GM06990 (cell line): ENCODE results near the gene WHAMM.
"Not testable (repeated sequence)": the region's sequence is repeated elsewhere in the genome, so short reads cannot be mapped to it uniquely, and the experiment has no call there.

Experiments
- DNase-seq: peaks from one replicate; pipeline ENCODE4 v3.0.0-alpha.2; 2011; ENCODE audit not compliant: insufficient read length; ENCODE audit errors: extremely low read depth
- H3K27me3 ChIP-seq: replicated peaks from 2 replicates; pipeline ENCODE4 v1.6.0; 2011; ENCODE audit warnings: low read length; ENCODE audit not compliant: control insufficient read depth, insufficient read depth
- H3K36me3 ChIP-seq: 2 replicates; pipeline ENCODE4 v1.5.1; 2011; ENCODE audit warnings: low read length; ENCODE audit not compliant: control insufficient read depth, insufficient read depth
- H3K4me3 ChIP-seq: replicated peaks from 2 replicates; pipeline ENCODE4 v1.5.1; 2011; ENCODE audit warnings: low read depth, mild to moderate bottlenecking, control low read depth, low read length
- TF ChIP-seq, protein P1 (sequence below): IDR thresholded peaks from 2 replicates; pipeline ENCODE4 v1.5.1; 2011; ENCODE audit warnings: low read length, control low read depth, mild to moderate bottlenecking, inconsistent platforms; ENCODE audit not compliant: insufficient read depth, poor library complexity, severe bottlenecking

WHAMM gene

GRCh38 chr15:82862886-82863285, 53.5 kb downstream of the WHAMM start:
- H3K36me3 ChIP-seq, result no peaks in the 10 kb centered on the region
- no peak overlapping the region for H3K4me3 ChIP-seq
- no peak for DNase-seq

DNA sequence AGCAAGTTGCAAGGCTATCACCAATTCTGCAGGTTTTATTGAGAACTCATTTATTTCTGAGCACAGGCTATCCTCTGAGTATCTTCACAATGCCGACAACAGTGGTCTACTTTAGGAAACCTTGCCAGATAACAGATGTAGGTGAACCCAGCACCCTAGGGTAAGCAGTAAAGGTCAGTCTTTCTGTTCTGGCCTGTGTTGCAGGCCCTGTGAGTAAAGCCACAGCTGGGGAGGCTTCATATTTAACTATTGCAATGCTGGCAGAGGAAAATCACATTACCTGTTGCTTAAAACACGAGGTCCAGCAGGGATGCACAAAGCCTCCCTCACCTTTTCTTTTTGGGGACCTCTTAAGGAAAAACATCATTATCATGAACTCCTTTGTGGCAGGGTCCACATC, 55.5 kb downstream of the WHAMM start:
- Histone ChIP-seq H3K27me3 (no peaks in the 10 kb centered on the region), H3K4me3 (no peak overlapping the region), H3K36me3 (no peaks in the 10 kb centered on the region)
- TF ChIP-seq, protein P1, sequence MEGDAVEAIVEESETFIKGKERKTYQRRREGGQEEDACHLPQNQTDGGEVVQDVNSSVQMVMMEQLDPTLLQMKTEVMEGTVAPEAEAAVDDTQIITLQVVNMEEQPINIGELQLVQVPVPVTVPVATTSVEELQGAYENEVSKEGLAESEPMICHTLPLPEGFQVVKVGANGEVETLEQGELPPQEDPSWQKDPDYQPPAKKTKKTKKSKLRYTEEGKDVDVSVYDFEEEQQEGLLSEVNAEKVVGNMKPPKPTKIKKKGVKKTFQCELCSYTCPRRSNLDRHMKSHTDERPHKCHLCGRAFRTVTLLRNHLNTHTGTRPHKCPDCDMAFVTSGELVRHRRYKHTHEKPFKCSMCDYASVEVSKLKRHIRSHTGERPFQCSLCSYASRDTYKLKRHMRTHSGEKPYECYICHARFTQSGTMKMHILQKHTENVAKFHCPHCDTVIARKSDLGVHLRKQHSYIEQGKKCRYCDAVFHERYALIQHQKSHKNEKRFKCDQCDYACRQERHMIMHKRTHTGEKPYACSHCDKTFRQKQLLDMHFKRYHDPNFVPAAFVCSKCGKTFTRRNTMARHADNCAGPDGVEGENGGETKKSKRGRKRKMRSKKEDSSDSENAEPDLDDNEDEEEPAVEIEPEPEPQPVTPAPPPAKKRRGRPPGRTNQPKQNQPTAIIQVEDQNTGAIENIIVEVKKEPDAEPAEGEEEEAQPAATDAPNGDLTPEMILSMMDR, result no peak
- DNase-seq, result no peak

More at GRCh38 chr15:82862886-82863285, 53.5 kb downstream of the WHAMM start:
- TF ChIP-seq, protein P1, result no peak
- no peaks in the 10 kb centered on the region for H3K27me3 ChIP-seq

DNA sequence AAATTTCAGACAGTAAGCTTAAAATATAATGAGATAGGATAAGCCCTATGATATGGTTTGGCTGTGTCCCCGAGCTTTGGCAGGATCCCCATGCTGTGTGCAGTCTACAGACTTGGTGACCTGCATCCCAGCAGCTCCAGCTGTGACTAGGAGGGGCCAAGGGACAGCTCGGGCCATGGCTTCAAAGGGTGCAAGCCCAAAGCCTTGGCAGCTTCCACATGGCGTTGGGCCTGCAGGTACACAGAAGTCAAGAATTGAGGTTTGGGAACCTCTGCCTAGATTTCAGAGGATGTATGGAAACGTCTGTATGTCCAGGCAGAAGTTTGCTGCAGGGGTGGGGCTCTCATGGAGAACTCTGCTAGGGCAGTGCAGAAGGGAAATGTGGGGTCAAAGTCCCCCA, 56.2 kb downstream of the WHAMM start:
- H3K36me3 ChIP-seq, H3K27me3 ChIP-seq, H3K4me3 ChIP-seq, DNase-seq: not testable (repeated sequence)

DNA sequence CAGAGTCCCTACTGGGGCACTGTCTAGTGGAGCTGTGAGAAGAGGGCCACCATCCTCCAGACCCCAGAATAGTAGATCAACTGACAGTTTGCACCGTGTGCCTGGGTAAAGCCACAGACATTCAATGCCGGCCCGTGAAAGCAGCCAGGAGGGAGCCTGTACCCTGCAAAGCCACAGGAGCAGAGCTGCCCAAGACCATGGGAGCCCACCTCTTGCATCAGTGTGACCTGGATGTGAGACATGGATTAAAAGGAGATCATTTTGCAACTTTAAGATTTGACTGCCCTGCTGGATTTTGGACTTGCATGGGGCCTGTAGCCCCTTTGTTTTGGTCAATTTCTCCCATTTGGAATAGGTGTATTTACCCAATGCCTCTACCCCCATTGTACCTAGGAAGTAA, 56.6 kb downstream of the WHAMM start:
- DNase-seq, H3K27me3 ChIP-seq, H3K36me3 ChIP-seq: not testable (repeated sequence)

GRCh38 chr15:82870727-82871320, 61.4 kb downstream of the WHAMM start:
- Histone ChIP-seq H3K27me3 (no peaks in the 10 kb centered on the region), H3K36me3 (no peaks in the 10 kb centered on the region), H3K4me3 (no peak overlapping the region)
- DNase-seq, result no peak
- TF ChIP-seq, protein P1, result no peak

More for the DNA sequence above, 56.6 kb downstream of the WHAMM start:
- H3K4me3 ChIP-seq, result not testable (repeated sequence)

DNA sequence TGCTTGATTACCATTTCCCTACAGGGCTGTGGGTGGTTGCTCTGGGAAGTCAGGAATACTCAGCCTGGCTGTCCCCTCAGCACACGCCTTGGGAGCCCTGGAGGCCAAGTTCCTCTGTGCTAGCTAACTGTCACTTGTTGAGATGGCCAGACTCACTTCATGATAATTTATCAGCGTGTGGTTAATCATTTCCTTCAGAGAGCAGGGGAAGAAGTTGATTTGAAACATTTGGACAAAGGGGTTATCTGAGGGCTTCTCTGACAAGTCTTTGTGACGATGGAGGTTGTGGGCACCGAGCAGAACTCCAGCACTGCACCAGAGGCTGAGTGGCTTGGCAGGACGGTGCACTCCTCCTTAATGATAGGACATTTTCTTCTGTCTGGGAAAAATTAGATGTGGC, 61.9 kb downstream of the WHAMM start:
- Histone ChIP-seq H3K27me3 (no peaks in the 10 kb centered on the region), H3K36me3 (no peaks in the 10 kb centered on the region), H3K4me3 (no peak overlapping the region)
- TF ChIP-seq, protein P1, result no peak
- no peak for DNase-seq

GRCh38 chr15:82871832-82872484, 62.5 kb downstream of the WHAMM start:
- Histone ChIP-seq H3K27me3 (no peaks in the 10 kb centered on the region), H3K4me3 (no peak overlapping the region), H3K36me3 (no peaks in the 10 kb centered on the region)
- TF ChIP-seq, protein P1, result no peak
- DNase-seq, result no peak
